ENCODE measurements around the gene SFTPA1.
"Not testable (repeated sequence)": the region's sequence is repeated elsewhere in the genome, so short reads cannot be mapped to it uniquely, and the experiment has no call there.

- TF ChIP-seq CTCF, EZH2phosphoT487 (IDR thresholded peaks at IDR 0.05; ENCODE audit: low read length): not testable (repeated sequence)
Measured at GRCh38 chr10:79663287-79663686, 52.5 kb downstream of the SFTPA1 start.
